PC-9 (cell line): ENCODE data around the gene CD300H. TPM values are rescaled to one million over a fixed set of nuclear protein-coding genes. Genes with fewer than 3 reads are reported as not detected.

Experiments
- BruUV-seq: library from RNA; stranded (reverse); fragments of 400-500 nt; replicated peaks from 2 replicates; lab custom pipeline; 2021; lab: Mats Ljungman, UMichigan
- CTCF ChIA-PET: fragments of 300-600 bp; sonication (Branson Sonifier 250); formaldehyde crosslinking; loops from one replicate; lab custom pipeline; 2022; ENCODE audit warnings: antibody characterized with exemption; lab: Charles Lee
- POLR2A ChIA-PET: fragments of 300-600 bp; sonication (Branson Sonifier 250); formaldehyde crosslinking; loops from one replicate; lab custom pipeline; 2022; ENCODE audit warnings: antibody characterized with exemption; ENCODE audit not compliant: unreplicated experiment; lab: Charles Lee
- DNase-seq, 2 experiments: peaks; one replicate each; pipeline versions ENCODE4 v3.0.0 to v3.0.0-alpha.2; 2015 to 2022; ENCODE audit warnings: mixed read lengths in 1 of 2
- H2AFZ ChIP-seq: fragments of 200-600 bp; sonication (generic); 2 replicates; pipeline ENCODE4 v1.8.1; 2017; ENCODE audit warnings: antibody characterized with exemption
- H3F3A ChIP-seq: fragments of 200-600 bp; sonication (generic); 2 replicates; pipeline ENCODE4 v1.8.1; 2017; ENCODE audit warnings: antibody characterized with exemption, mild to moderate bottlenecking, low read depth; ENCODE audit not compliant: insufficient read depth
- H3K27ac ChIP-seq: fragments of 200-600 bp; sonication (generic); 2 replicates; pipeline ENCODE4 v1.6.1; 2016; ENCODE audit warnings: mixed run types
- H3K27me3 ChIP-seq: fragments of 200-600 bp; sonication (generic); 2 replicates; pipeline ENCODE4 v1.6.1; 2016; ENCODE audit warnings: low read depth, mixed run types; ENCODE audit not compliant: insufficient read depth
- H3K36me3 ChIP-seq: fragments of 200-600 bp; sonication (generic); 2 replicates; pipeline ENCODE4 v1.6.1; 2016; ENCODE audit warnings: low read depth, mixed run types
- H3K4me1 ChIP-seq: fragments of 200-600 bp; sonication (generic); replicated peaks from 2 replicates; pipeline ENCODE4 v1.6.1; 2016; ENCODE audit warnings: mixed run types; ENCODE audit not compliant: insufficient read depth
- H3K4me2 ChIP-seq: fragments of 200-600 bp; sonication (generic); 2 replicates; pipeline ENCODE4 v1.6.1; 2017; ENCODE audit warnings: mixed run types
- H3K4me3 ChIP-seq: fragments of 200-600 bp; sonication (generic); 2 replicates; pipeline ENCODE4 v1.6.1; 2016; ENCODE audit warnings: mixed run types
- H3K79me2 ChIP-seq: fragments of 200-600 bp; sonication (generic); 2 replicates; pipeline ENCODE4 v1.6.1; 2017; ENCODE audit warnings: low read depth, mixed run types
- H3K9me2 ChIP-seq: fragments of 200-600 bp; sonication (generic); 2 replicates; pipeline ENCODE4 v1.8.1; 2017; ENCODE audit warnings: mild to moderate bottlenecking; ENCODE audit not compliant: insufficient read depth
- H3K9me3 ChIP-seq: fragments of 200-600 bp; sonication (generic); 2 replicates; pipeline ENCODE4 v1.8.1; 2016; ENCODE audit warnings: low read depth; ENCODE audit not compliant: insufficient read depth
- H4K20me1 ChIP-seq: fragments of 200-600 bp; sonication (generic); 2 replicates; pipeline ENCODE4 v1.8.1; 2017; ENCODE audit not compliant: insufficient read depth
- EZH2 ChIP-seq: fragments of 200-600 bp; sonication (generic); IDR thresholded peaks from 2 replicates; pipeline ENCODE4 v1.8.0; 2017; ENCODE audit warnings: antibody characterized with exemption, low read depth
- intact Hi-C: fragments of 100-400 bp; cut with micrococcal nuclease; formaldehyde crosslinking; loops from one replicate; pipeline ENCODE4 v1.10.0; 2022; ENCODE audit not compliant: unreplicated experiment
- total RNA-seq: library from RNA; stranded (reverse); gene quantifications from 2 replicates; pipeline ENCODE4 v1.2.3, GENCODE V29; 2021
- TF ChIP-seq, protein P1 (sequence below): fragments of 200-600 bp; sonication (generic); conservative IDR thresholded peaks from 2 replicates; pipeline ENCODE4 v1.6.1; 2017; ENCODE audit warnings: mixed run types, antibody characterized with exemption, mild to moderate bottlenecking, moderate library complexity

CD300H gene
- total RNA-seq, 1 experiment from 2014 or later = not detected

DNA sequence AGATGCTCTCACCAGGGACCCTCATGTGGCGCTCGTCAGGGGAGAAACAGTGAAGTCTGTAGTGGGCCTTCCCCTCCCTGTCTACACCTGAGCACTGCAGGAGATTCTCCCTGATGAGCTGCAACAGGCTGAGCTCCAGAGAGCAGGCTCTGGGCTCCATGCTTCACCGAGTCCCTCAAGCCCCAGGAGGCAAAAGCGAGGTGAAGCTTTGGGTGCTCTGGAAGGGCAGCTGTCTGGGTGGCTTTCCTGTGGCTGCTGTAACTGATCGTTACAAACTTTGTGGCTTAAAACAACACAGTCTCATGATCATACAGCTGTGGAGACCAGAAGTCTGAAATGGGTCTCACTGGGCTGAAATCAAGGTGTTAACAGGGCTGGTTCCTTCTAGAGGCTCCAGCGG lies 36.9 kb upstream of the CD300H start:
- POLR2A ChIA-PET = no interaction called here
- Histone ChIP-seq H3F3A (no peaks in the 10 kb centered on the region), H4K20me1 (no peaks in the 10 kb centered on the region), H3K4me2 (no peak overlapping the region), H3K4me3 (no peak overlapping the region), H3K9me2 (no peaks in the 10 kb centered on the region), H3K79me2 (no peaks in the 10 kb centered on the region), H3K27ac (no peak overlapping the region), H3K9me3 (no peaks in the 10 kb centered on the region), H2AFZ (no peak overlapping the region), H3K4me1 (no peaks in the 10 kb centered on the region), H3K36me3 (no peaks in the 10 kb centered on the region), H3K27me3 (peaks cover 96% of the 10 kb centered on the region)
- BruUV-seq = no TSS peak
- no peak for TF ChIP-seq EZH2
- TF ChIP-seq, protein P1, sequence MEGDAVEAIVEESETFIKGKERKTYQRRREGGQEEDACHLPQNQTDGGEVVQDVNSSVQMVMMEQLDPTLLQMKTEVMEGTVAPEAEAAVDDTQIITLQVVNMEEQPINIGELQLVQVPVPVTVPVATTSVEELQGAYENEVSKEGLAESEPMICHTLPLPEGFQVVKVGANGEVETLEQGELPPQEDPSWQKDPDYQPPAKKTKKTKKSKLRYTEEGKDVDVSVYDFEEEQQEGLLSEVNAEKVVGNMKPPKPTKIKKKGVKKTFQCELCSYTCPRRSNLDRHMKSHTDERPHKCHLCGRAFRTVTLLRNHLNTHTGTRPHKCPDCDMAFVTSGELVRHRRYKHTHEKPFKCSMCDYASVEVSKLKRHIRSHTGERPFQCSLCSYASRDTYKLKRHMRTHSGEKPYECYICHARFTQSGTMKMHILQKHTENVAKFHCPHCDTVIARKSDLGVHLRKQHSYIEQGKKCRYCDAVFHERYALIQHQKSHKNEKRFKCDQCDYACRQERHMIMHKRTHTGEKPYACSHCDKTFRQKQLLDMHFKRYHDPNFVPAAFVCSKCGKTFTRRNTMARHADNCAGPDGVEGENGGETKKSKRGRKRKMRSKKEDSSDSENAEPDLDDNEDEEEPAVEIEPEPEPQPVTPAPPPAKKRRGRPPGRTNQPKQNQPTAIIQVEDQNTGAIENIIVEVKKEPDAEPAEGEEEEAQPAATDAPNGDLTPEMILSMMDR = no peak
- CTCF ChIA-PET = no interaction called here
- intact Hi-C loops = loop anchor here (5.0 kb wide), 1 partner anchor 227 kb away; no protein-coding TSS in a partner anchor
- DNase-seq = no peak

DNA sequence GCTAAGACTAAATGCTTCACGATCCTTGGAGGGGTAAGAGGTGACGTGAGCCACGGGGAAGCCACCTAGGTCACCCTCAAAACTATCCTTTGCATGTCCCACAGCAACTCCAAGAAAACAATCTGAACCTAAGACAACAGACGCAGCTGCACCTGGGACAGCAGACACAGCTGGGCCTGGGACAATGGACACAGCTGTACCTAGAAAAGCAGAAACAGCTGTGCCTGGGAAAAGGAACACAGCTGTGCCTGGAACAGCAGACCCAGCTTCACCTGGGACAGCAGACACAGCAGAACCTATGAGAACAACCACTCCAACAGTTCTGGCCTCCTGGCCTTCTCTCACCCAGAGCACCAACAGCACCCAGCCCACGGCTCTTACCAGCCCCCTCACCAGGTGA lies 36.4 kb upstream of the CD300H start:
- Histone ChIP-seq H3K4me1 (no peaks in the 10 kb centered on the region), H3K27me3 (peaks cover 98% of the 10 kb centered on the region), H3K36me3 (no peaks in the 10 kb centered on the region), H2AFZ (no peak overlapping the region), H3K9me2 (no peaks in the 10 kb centered on the region), H3K9me3 (no peaks in the 10 kb centered on the region), H3K4me2 (no peak overlapping the region), H4K20me1 (no peaks in the 10 kb centered on the region), H3K27ac (no peak overlapping the region), H3F3A (no peaks in the 10 kb centered on the region), H3K79me2 (no peaks in the 10 kb centered on the region), H3K4me3 (no peak overlapping the region)
- BruUV-seq = no TSS peak
- intact Hi-C loops = loop anchor here (5.0 kb wide), 1 partner anchor 226 kb away; no protein-coding TSS in a partner anchor
- ChIA-PET POLR2A (no interaction called here), CTCF (interaction anchor here (0.5 to 1.4 kb wide), 3 partner anchors 12 to 223 kb away, joined by 3 to 5 read pairs (median 3); partner anchors contain the start of gene CD300LD)
- no peak for TF ChIP-seq EZH2
- TF ChIP-seq, protein P1 = no peak
- DNase-seq = no peak

DNA sequence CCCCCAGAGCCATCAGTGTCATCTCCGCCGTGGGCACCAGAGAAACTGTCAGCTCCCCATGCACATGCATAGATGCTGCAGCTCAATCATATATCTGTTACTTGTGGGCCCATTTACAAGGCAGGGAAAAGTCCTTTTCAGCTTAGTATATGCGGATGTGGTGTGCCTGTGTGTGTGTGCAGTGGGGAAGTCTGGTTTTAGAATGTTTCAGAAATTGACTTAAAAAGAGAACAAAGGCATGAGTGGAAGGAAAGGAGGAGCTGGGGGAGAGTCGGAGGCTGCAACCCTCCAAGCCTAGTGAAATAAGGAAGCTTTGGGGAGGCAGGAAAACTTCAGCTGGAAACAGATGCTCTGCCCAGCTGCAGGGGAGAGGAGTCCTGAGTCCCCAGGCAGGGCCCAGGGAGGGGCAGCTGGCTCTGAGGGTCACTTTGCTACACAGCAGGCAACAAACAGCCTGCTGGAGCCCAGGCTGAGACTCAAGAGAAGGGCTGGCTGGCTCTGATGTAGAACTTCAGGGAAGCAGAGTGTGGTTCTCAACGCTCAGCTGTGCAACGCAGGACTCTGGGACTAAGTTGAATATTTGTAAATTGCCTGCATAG lies 35.8 kb upstream of the CD300H start:
- DNase-seq = no peak
- Histone ChIP-seq H4K20me1 (no peaks in the 10 kb centered on the region), H3K36me3 (no peaks in the 10 kb centered on the region), H3K4me1 (no peaks in the 10 kb centered on the region), H3K9me3 (no peaks in the 10 kb centered on the region), H3K79me2 (no peaks in the 10 kb centered on the region), H3K4me3 (no peak overlapping the region), H3K27ac (no peak overlapping the region), H2AFZ (no peak overlapping the region), H3K27me3 (peaks cover 98% of the 10 kb centered on the region), H3F3A (no peaks in the 10 kb centered on the region), H3K9me2 (no peaks in the 10 kb centered on the region), H3K4me2 (no peak overlapping the region)
- BruUV-seq = no TSS peak
- ChIA-PET CTCF (interaction anchor here (0.5 to 1.4 kb wide), 3 partner anchors 11 to 223 kb away, joined by 3 to 5 read pairs (median 3); partner anchors contain the start of gene CD300LD), POLR2A (no interaction called here)
- intact Hi-C loops = loop anchor here (5.0 kb wide), 1 partner anchor 226 kb away; no protein-coding TSS in a partner anchor
- TF ChIP-seq EZH2 = no peak
- TF ChIP-seq, protein P1 = no peak
